ENCODE results near the gene CCDC188.

GRCh38 chr22:20199906-20200305, 49.1 kb upstream of the CCDC188 start:
- TF ChIP-seq TARDBP (IDR thresholded peaks at IDR 0.05) (no peak), BHLHE40 (IDR thresholded peaks at IDR 0.05; ENCODE audit: borderline replicate concordance) (no peak), FOXM1 (IDR thresholded peaks at IDR 0.05; ENCODE audit: borderline replicate concordance) (no peak), SP1 (IDR thresholded peaks at IDR 0.05) (no peak), PKNOX1 (IDR thresholded peaks at IDR 0.05) (no peak)
